Measurements from ENCODE around the gene USP48. TPM values are rescaled to one million over a fixed set of nuclear protein-coding genes. Genes with fewer than 3 reads are reported as not detected.

Gene USP48
- total RNA-seq, 3 donors from 2014 or later: 39.1 to 70.6 (median 52.2) TPM

GRCh38 chr1:21652101-21652936 lies 130.6 kb downstream of the USP48 start:
- Histone ChIP-seq H3K9me3 (no peaks in the 10 kb centered on the region), H3K4me1 (ENCODE audit: low read depth) (peaks cover 8% of the 10 kb centered on the region), H3K36me3 (ENCODE audit: low read depth) (no peaks in the 10 kb centered on the region), H3K4me3 (no peak overlapping the region)
- ATAC-seq: no peak
- TF ChIP-seq CTCF (IDR thresholded peaks at IDR 0.05): no peak
- intact Hi-C loops (cut with DNase I, micrococcal nuclease): loop anchor here in 1 of 2 donors (10.0 kb wide), 1 partner anchor 138 kb away; no protein-coding TSS in a partner anchor
- DNase-seq: no peak

- DNase-seq (peak in 2 of 3 donors; percentile 59 to 76), ATAC-seq (peak; percentile 78)
- Histone ChIP-seq H3K4me1 (ENCODE audit: low read depth) (peaks cover 8% of the 10 kb centered on the region), H3K36me3 (ENCODE audit: low read depth) (no peaks in the 10 kb centered on the region), H3K4me3 (no peak overlapping the region), H3K9me3 (no peaks in the 10 kb centered on the region)
- TF ChIP-seq CTCF (IDR thresholded peaks at IDR 0.05): no peak
- intact Hi-C loops (cut with DNase I, micrococcal nuclease): loop anchor here in 1 of 2 donors (10.0 kb wide), 1 partner anchor 137 kb away; no protein-coding TSS in a partner anchor
Observed at GRCh38 chr1:21651214-21652042, 131.5 kb downstream of the USP48 start.

GRCh38 chr1:21650400-21650799 lies 132.5 kb downstream of the USP48 start:
- no peaks in the 10 kb centered on the region for H3K36me3 ChIP-seq (ENCODE audit: low read depth)
- peaks cover 8% of the 10 kb centered on the region for H3K4me1 ChIP-seq (ENCODE audit: low read depth)
- no peak overlapping the region for H3K4me3 ChIP-seq
- DNase-seq (no peak), ATAC-seq (no peak)
- no peaks in the 10 kb centered on the region for H3K9me3 ChIP-seq
- intact Hi-C loops (cut with DNase I, micrococcal nuclease): loop anchor here in 1 of 2 donors (10.0 kb wide), 1 partner anchor 136 kb away; no protein-coding TSS in a partner anchor
- TF ChIP-seq CTCF (IDR thresholded peaks at IDR 0.05): no peak

GRCh38 chr1:21649315-21649714 lies 133.6 kb downstream of the USP48 start:
- TF ChIP-seq CTCF (IDR thresholded peaks at IDR 0.05): no peak
- intact Hi-C loops (cut with DNase I, micrococcal nuclease): no loop called here
- DNase-seq (no peak), ATAC-seq (no peak)
- H3K9me3 ChIP-seq: no peaks in the 10 kb centered on the region
- H3K4me3 ChIP-seq: no peak overlapping the region
- no peaks in the 10 kb centered on the region for H3K36me3 ChIP-seq (ENCODE audit: low read depth)
- peaks cover 8% of the 10 kb centered on the region for H3K4me1 ChIP-seq (ENCODE audit: low read depth)

- Histone ChIP-seq H3K9me3 (no peaks in the 10 kb centered on the region), H3K4me1 (ENCODE audit: low read depth) (peaks cover 8% of the 10 kb centered on the region), H3K4me3 (no peak overlapping the region), H3K36me3 (ENCODE audit: low read depth) (no peaks in the 10 kb centered on the region)
- intact Hi-C loops (cut with DNase I, micrococcal nuclease): no loop called here
- no peak for DNase-seq
- no peak for ATAC-seq
- no peak for TF ChIP-seq CTCF (IDR thresholded peaks at IDR 0.05)
Observed at GRCh38 chr1:21648791-21649190, 134.2 kb downstream of the USP48 start.
